BJ (cell line): ENCODE measurements around the gene OR2C3. TPM values are rescaled to one million over a fixed set of nuclear protein-coding genes. Genes with fewer than 3 reads are reported as not detected.
"Not testable (repeated sequence)": the region's sequence is repeated elsewhere in the genome, so short reads cannot be mapped to it uniquely, and the experiment has no call there.

Experiments
- CTCF ChIA-PET: fragments of 350-600 bp; formaldehyde crosslinking; extraction: SDS; loops from one replicate; lab custom pipeline; 2021; ENCODE audit warnings: antibody characterized with exemption, inconsistent platforms; lab: Yijun Ruan, JAX
- POLR2A ChIA-PET: fragments of 300-600 bp; sonication (Branson Sonifier 250); formaldehyde crosslinking; extraction: SDS; loops from one replicate; lab custom pipeline; 2021; ENCODE audit warnings: antibody characterized with exemption; lab: Charles Lee
- DNase-seq: peaks from one replicate; pipeline ENCODE4 v3.0.0-alpha.2; 2011; ENCODE audit warnings: low read depth
- H3K27me3 ChIP-seq: 2 replicates; pipeline ENCODE4 v1.6.0; 2011; ENCODE audit warnings: low read length; ENCODE audit not compliant: control insufficient read depth, insufficient read depth
- H3K36me3 ChIP-seq: 2 replicates; pipeline ENCODE4 v1.5.1; 2011; ENCODE audit warnings: low read length; ENCODE audit not compliant: control insufficient read depth, insufficient read depth
- H3K4me3 ChIP-seq: 2 replicates; pipeline ENCODE4 v1.5.1; 2011; ENCODE audit warnings: low read depth, mild to moderate bottlenecking, control low read depth, low read length
- polyA plus RNA-seq: library from polyadenylated mRNA; depleted of rRNA; stranded (reverse); fragments of >200 nt; gene quantifications from 2 replicates; pipeline ENCODE4 v1.2.3, GENCODE V29; 2011
- TF ChIP-seq, protein P1 (sequence below): IDR thresholded peaks from 2 replicates; pipeline ENCODE4 v1.5.1; 2011; ENCODE audit warnings: low read depth, mild to moderate bottlenecking, control low read depth, inconsistent platforms, low read length, moderate library complexity; ENCODE audit not compliant: insufficient read depth

OR2C3 gene
- polyA plus RNA-seq, 1 experiment = not detected

DNA sequence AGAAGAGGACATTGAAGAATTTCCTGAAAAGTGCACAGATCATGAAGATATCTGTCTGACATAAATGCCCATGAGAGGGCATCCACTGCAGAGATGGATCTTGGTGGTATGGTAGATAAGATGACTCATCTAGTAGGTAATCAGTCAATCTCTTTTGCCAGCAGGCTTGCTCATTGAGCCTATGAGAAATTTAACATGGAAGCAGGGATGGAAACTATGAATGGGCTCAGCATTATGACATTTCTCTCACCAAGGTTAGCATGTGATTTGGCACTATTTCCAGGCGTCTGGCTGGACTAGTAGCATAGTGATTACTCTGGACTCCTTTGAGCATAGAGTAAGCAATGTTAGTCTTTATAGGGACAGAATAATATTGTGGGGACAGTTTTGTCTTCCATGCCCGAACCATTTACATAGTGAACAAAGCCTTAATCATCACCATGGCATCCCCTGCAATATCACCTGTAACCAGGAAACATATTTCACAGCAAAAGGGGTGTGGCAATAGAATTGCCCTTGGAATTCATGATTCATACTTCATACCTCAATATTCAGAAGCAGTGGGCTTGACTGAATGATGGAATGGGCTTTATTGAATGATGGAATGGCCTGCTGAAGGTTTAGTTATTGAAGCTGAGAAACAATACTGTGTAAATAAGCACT, 7.3 kb downstream of the OR2C3 start:
- H3K4me3 ChIP-seq = no peak overlapping the region
- TF ChIP-seq, protein P1, sequence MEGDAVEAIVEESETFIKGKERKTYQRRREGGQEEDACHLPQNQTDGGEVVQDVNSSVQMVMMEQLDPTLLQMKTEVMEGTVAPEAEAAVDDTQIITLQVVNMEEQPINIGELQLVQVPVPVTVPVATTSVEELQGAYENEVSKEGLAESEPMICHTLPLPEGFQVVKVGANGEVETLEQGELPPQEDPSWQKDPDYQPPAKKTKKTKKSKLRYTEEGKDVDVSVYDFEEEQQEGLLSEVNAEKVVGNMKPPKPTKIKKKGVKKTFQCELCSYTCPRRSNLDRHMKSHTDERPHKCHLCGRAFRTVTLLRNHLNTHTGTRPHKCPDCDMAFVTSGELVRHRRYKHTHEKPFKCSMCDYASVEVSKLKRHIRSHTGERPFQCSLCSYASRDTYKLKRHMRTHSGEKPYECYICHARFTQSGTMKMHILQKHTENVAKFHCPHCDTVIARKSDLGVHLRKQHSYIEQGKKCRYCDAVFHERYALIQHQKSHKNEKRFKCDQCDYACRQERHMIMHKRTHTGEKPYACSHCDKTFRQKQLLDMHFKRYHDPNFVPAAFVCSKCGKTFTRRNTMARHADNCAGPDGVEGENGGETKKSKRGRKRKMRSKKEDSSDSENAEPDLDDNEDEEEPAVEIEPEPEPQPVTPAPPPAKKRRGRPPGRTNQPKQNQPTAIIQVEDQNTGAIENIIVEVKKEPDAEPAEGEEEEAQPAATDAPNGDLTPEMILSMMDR = no peak
- H3K36me3 ChIP-seq = no peaks in the 10 kb centered on the region
- ChIA-PET CTCF (no interaction called here), POLR2A (no interaction called here)
- no peaks in the 10 kb centered on the region for H3K27me3 ChIP-seq
- DNase-seq = no peak

DNA sequence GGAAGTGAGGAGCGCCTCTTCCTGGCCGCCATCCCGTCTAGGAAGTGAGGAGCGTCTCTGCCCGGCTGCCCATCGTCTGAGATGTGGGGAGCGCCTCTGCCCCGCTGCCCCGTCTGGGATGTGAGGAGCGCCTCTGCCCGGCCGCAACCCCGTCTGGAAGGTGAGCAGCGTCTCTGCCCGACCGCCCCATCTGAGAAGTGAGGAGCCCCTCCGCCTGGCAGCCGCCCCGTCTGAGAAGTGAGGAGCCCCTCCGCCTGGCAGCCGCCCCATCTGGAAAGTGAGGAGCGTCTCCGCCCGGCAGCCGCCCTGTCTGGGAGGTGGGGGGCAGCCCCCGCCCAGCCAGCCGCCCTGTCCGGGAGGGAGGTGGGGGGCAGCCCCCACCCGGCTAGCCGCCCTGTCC, 14.4 kb downstream of the OR2C3 start:
- H3K36me3 ChIP-seq, H3K4me3 ChIP-seq, POLR2A ChIA-PET, CTCF ChIA-PET, H3K27me3 ChIP-seq, DNase-seq: not testable (repeated sequence)

DNA sequence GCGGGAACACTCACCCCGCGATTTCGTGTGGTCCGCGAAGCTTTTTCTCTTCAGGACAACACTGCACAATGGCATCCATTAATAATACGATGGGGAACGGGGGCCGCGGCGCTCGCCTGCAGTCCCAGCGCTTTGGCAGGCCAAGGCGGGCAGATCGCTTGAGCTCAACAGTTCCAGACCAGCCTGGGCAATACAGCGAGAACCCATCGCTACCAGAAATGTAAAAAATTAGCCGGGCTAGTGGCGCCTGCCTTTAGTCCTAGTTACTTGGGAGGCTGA, 17.7 kb downstream of the OR2C3 start:
- ChIA-PET CTCF (no interaction called here), POLR2A (no interaction called here)
- DNase-seq = no peak
- Histone ChIP-seq H3K36me3 (no peaks in the 10 kb centered on the region; the same call in 1 of the 2 replicates), H3K4me3 (no peak overlapping the region), H3K27me3 (no peaks in the 10 kb centered on the region)
- TF ChIP-seq, protein P1 = no peak

DNA sequence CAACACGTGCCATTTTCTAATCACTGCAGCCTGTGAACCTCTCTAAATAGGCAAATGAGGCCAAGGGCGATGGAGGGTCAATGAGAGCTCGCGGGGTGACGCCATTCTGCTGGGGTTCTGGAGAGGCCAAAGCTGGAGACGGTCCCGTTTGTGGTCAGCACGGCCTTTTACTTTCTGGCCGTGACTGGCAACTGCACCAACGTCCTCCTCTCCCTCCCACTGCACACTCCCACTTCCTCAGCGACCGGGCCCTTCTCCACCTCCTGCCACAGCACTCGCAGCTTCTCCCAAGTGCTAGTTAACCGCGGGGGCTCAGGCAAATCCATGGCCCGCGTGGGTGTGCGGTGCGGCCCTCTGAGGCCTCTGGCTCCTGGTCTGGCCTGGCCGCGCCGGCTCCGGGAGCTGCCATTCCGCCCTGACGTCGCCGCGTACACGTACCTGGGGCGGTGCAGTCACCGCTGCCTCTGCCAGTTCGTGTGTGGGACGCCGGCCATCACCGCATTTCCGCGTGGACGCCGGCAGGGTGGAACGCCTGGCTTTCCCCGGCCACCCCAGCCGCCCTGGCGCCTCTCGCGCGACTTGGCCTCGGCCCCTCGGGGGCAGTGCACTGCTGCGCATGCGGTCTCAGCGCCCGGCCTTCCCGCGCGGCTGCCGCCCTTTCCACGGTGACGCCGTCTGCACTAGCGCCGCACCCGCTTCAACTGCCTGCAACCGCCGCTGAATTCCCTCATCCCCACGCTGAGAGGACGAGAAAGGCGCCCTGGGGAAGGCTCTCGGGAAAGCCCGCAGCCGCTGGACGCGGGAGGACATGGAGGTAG, 18.2 kb downstream of the OR2C3 start:
- Histone ChIP-seq H3K4me3 (no peak overlapping the region), H3K27me3 (no peaks in the 10 kb centered on the region), H3K36me3 (no peaks in the 10 kb centered on the region; the same call in 1 of the 2 replicates)
- ChIA-PET POLR2A (no interaction called here), CTCF (no interaction called here)
- no peak for DNase-seq
- TF ChIP-seq, protein P1 = no peak

DNA sequence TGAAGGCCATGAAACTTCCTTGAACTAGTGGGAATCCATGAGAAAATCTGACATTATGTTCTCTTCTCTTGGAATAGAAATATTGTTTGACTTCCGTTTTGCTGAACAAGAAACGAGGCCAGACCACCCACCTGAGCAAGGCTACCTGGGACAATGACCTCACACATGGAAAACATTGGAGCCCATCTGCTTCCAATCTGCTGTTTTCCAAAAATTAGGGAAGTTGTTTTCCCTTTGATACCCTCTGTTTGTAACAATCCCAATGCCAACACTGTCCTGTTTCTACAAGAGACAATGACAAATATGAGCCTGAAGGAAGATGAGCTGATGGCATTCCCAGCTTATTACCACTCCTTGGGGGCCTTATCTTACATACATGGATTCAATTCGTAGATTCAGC, 29.4 kb downstream of the OR2C3 start:
- TF ChIP-seq, protein P1 = no peak
- Histone ChIP-seq H3K27me3 (no peaks in the 10 kb centered on the region), H3K4me3 (no peak overlapping the region), H3K36me3 (no peaks in the 10 kb centered on the region)
- no peak for DNase-seq
- CTCF ChIA-PET = no interaction called here
- POLR2A ChIA-PET = no interaction called here
